Measurements from ENCODE around the gene CACNA1A.

DNA sequence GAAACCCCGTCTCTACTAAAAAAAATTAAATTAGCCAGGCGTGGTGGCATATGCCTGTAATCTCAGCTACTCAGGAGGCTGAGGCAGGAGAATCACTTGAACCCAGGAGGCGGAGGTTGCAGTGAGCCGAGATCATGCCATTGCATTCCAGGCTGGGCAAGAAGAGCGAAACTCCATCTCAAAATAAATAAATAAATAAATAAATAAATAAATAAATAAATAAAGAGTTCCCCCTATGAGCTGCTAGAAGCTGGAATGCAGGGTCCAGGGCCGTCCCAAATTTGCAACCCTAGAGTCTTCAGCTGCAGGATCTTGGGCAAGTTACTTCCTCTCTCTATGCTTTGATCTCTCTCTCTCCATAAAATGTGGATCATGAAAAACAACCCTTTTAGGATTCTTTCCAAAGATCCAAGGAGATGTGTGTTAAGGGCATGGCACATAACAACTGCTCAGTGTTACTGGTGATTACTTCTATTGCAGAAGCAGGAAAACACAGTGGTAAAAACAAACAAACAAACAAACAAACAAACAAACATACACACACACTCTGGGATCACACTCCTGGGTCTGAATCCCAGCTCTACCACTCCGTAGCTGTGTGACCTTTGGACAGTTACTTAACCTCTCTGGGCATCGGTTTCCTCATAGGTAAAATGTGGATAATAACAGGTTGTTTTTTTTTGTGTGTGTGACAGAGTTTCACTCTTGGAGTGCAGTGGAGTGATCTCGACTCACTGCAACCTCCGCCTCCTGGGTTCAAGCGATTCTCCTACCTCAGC, 78.8 kb downstream of the CACNA1A start:
- TF ChIP-seq, protein P1, sequence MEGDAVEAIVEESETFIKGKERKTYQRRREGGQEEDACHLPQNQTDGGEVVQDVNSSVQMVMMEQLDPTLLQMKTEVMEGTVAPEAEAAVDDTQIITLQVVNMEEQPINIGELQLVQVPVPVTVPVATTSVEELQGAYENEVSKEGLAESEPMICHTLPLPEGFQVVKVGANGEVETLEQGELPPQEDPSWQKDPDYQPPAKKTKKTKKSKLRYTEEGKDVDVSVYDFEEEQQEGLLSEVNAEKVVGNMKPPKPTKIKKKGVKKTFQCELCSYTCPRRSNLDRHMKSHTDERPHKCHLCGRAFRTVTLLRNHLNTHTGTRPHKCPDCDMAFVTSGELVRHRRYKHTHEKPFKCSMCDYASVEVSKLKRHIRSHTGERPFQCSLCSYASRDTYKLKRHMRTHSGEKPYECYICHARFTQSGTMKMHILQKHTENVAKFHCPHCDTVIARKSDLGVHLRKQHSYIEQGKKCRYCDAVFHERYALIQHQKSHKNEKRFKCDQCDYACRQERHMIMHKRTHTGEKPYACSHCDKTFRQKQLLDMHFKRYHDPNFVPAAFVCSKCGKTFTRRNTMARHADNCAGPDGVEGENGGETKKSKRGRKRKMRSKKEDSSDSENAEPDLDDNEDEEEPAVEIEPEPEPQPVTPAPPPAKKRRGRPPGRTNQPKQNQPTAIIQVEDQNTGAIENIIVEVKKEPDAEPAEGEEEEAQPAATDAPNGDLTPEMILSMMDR (IDR thresholded peaks at IDR 0.05): no peak
- no peak for TF ChIP-seq POLR2A (IDR thresholded peaks at IDR 0.05)
